ENCODE measurements around the gene GRAMD1B.
"Not testable (repeated sequence)": the region's sequence is repeated elsewhere in the genome, so short reads cannot be mapped to it uniquely, and the experiment has no call there.

GRAMD1B gene

GRCh38 chr11:123448823-123449222, 18.8 kb downstream of the GRAMD1B start:
- DNase-seq, result no peak

DNA sequence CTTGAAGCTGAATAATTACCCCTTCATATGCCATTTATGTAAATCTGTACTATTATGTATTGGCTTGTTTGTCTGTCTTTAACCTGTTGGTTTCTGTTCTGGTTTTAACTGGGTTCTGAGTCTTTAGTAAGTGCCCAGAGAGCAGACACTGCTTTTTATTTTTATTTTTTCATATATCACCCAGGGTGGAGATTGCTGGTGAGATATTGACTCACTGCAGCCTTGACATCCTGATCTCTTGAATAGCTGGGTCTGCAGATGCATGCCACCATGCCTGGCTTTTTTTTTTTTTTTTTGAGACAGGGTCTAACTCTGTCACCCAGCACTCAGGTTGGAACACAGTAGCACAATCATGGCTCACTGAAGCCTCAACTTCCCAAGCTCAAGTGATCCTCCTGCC, 19.4 kb downstream of the GRAMD1B start:
- DNase-seq, result no peak

GRCh38 chr11:123450623-123451022, 20.6 kb downstream of the GRAMD1B start:
- no peak for DNase-seq

GRCh38 chr11:123451183-123451781, 21.2 kb downstream of the GRAMD1B start:
- DNase-seq, result no peak

DNA sequence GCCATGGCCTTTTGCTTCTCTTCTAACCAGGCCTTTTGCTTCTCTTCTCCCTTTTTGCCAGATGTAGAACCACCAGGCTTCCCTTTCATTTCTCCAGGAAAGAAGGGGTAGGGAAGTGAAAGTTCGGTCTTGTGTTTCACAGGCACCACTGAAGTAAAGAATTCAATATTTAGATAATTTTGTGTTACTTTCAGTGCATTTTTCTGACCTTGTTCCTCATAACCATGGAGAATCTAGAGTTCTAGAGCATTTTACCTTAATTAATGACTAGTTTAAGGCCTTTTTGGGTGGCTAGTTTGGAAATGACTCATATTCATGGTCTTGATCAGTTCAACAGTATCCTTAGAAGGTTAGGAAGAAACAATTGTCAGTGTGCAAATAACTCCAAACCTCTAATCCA, 22.7 kb downstream of the GRAMD1B start:
- DNase-seq, result no peak

- DNase-seq, result no peak
Measured at GRCh38 chr11:123454060-123454651, 24.1 kb downstream of the GRAMD1B start.

DNA sequence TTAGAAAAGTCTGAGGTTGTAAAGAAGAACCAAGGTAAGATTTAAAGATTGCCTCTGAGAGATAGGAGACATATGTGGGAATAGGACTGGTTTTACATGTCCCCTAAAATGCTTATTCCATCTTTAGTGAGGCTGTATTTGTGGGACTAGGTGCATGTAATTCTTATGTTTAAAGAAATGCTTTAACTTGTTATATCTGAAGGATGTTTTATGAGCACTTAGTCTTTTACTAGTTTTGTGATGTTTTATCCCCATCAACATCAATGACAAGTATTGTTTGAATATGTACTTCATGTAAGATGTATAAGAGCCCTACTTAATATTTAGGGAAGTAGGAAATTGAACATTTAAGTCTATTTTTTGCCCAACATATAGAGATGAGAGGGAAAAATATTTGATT, 24.7 kb downstream of the GRAMD1B start:
- no peak for DNase-seq

DNA sequence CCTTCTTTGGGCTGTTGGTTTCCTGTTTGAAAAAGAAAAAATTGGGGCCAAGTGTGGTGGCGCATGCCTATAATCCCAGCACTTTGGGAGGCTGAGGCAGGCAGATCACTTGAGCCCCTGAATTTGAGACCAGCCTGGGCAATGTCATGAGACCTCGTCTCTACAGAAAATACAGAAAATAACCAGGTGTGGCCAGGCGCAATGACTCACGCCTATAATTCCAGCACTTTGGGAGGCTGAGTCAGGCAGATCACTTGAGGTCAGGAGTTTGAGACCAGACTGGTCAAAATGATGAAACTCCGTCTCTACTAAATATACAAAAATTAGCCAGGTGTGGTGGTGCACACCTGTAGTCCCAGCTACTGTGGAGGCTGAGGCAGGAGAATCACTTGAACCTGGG, 26.4 kb downstream of the GRAMD1B start:
- DNase-seq, result not testable (repeated sequence)

- DNase-seq, result no peak
Measured at GRCh38 chr11:123457187-123457770, 27.2 kb downstream of the GRAMD1B start.

GRCh38 chr11:123458501-123458900, 28.4 kb downstream of the GRAMD1B start:
- no peak for DNase-seq

- no peak for DNase-seq
Measured at GRCh38 chr11:123460012-123460700, 30.1 kb downstream of the GRAMD1B start.

GRCh38 chr11:123461164-123461563, 31.1 kb downstream of the GRAMD1B start:
- no peak for DNase-seq

DNA sequence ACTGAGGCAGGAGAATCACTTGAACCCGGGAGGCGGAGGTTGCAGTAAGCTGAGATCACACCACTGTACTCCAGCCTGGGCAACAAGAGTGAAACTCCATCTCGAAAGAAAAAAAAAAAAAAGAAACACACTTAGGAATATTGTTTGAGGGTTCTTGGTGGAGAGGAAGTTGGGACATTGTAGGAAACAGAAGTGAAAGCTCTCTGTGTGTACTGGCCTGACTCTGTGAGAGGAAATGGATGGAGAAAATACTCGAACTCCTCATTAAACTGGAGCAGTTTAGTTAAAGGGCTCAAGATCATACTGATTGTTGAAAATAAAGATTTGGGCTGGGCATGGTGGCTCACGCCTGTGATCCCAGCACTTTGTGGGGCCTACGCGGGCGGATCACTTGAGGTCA, 35.6 kb downstream of the GRAMD1B start:
- not testable (repeated sequence) for DNase-seq

DNA sequence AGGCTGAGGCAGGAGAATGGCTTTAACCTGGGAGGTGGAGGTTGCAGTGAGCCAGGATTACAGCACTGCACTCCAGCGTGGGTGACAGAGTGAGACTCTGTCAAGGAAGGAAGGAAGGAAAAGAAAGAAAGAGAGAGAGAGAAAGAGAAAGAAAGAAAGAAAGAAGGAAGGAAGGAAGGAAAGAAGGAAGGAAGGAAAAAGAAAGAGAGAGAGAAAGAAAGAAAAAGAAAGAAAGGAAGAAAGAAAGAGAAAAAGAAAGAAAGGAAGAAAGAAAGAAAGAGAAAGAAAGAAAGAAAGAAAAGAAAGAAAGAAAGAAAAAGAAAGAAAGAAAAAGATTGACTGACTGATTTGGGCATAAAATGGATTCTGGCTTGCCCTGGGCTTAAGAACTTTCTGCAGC, 36.1 kb downstream of the GRAMD1B start:
- DNase-seq, result not testable (repeated sequence)

- DNase-seq, result no peak
Measured at GRCh38 chr11:123469089-123469488, 39.0 kb downstream of the GRAMD1B start.

GRCh38 chr11:123469586-123469985, 39.5 kb downstream of the GRAMD1B start:
- DNase-seq, result no peak

DNA sequence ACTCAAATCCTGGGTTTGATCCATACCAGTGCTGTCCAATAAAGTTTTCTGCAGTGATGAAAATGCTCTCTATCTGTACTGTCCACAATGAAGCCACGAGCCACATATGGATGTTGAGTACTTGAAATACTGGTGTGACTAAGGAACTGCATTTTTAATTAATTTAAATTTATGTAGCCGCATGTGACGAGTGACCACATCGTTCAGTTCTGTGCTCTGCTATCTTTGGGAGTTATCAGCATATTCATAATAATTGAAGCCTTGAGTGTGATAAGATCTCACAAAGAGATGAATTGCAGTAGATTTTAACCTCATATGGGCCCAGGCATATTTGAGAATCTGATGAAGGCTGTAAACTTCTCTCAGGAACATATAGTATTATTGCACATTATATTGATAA, 40.8 kb downstream of the GRAMD1B start:
- no peak for DNase-seq

- no peak for DNase-seq
Measured at GRCh38 chr11:123472236-123472935, 42.3 kb downstream of the GRAMD1B start.

DNA sequence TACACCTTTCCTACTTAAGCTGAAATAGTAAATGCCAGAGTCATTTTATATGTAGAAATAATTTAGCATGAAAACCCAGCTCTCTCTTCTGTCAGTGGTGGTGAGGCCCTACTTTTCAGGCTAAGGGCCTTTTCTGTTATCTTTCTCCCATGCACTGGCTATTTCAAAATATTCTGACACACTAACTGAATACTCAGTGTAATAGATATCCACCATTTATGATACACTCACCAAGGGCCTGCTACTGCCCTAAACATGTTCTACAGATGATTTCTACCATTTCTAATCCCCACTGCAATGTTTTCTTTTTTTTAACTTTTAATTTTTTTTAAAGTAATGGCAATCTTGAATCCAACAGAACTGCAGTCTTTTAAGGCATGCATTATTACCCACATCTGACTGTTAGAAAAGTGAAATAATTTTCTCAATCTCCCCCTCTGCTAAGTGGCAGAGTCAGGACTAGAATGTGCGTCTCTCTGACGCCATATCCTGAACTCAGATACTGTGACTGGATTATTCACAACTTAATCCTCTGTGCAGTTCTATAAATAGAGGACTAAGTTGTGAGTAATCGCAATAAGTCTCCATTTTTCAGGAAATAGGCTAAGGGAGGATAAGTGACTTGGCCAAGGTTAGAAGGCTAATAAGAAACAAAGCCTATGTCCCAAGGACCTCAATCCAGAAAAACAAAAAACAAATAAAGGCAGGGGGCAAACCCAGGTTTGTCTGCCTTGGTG, 44.0 kb downstream of the GRAMD1B start:
- peak; percentile 29 for DNase-seq

- DNase-seq, result no peak
Measured at GRCh38 chr11:123474994-123475393, 44.9 kb downstream of the GRAMD1B start.

- DNase-seq, result no peak
Measured at GRCh38 chr11:123475469-123475868, 45.4 kb downstream of the GRAMD1B start.

DNA sequence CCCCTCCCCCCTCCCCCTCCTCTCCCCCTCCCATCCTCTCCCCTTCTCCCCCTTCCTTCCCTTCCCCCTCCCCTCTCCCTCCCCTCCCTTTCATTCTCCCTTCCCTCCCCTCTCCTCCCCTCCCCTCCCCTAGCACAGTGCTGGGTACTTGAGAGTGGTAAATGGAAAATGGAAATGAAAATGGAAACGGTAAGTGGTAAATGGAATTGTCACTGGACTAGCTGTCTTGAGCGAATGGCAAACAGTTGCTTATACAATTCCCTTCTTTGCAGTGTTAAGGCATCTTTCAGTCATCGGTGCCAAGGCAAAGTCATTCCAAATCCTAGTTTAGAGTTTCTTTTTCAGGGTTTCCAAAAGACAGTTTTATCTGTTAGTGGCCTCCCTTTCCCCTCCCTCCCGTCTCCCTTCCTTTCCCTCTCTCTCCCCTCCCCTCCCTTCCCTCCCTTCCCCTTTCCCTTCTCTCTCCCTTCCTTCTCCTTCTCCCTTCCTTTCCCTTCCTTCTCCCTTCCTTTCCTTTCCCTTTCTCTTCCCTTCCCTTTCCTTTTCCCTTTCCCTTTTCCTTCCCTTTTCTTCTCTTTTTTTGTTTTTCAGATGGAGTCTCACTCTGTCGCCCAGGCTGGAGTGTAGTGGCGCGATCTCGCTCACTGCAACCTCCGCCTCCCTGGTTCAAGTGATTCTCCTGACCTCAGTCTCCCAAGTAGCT, 47.3 kb downstream of the GRAMD1B start:
- no peak for DNase-seq
